GM12891 (cell line): ENCODE results near the gene MYH9.

ENCODE experiments used
- POLR2A ChIP-seq: IDR thresholded peaks from 2 replicates; pipeline ENCODE4 v1.6.1; 2011; ENCODE audit warnings: low read depth, low read length, control low read depth
- SPI1 ChIP-seq: IDR thresholded peaks from 2 replicates; pipeline ENCODE4 v1.6.1; 2011; ENCODE audit warnings: low read depth, low read length, control low read depth

GRCh38 chr22:36246718-36247117 is 141.0 kb downstream of the MYH9 start:
- TF ChIP-seq SPI1 (no peak), POLR2A (no peak)
